SK-N-MC (cell line): ENCODE measurements around the gene NCSTN.

Source experiments
- DNase-seq: peaks from one replicate; pipeline ENCODE4 v3.0.0-alpha.2; 2011; ENCODE audit warnings: low read depth, low spot score
- H3K27ac ChIP-seq: fragments of 200-600 bp; sonication (generic); 2 replicates; pipeline ENCODE4 v1.5.1; 2016; ENCODE audit warnings: mixed run types
- H3K36me3 ChIP-seq: fragments of 200-600 bp; sonication (generic); 2 replicates; pipeline ENCODE4 v1.6.1; 2017; ENCODE audit warnings: antibody characterized with exemption, low read length, mixed read lengths; ENCODE audit not compliant: insufficient read depth
- H3K4me3 ChIP-seq: fragments of 200-600 bp; sonication (generic); 2 replicates; pipeline ENCODE4 v1.5.1; 2016
- H3K9ac ChIP-seq: fragments of 200-600 bp; sonication (generic); 2 replicates; pipeline ENCODE4 v1.8.0; 2017; ENCODE audit warnings: mixed run types, mixed read lengths; ENCODE audit not compliant: insufficient read length
- H3K9me3 ChIP-seq: fragments of 200-600 bp; sonication (generic); 2 replicates; pipeline ENCODE4 v1.6.1; 2017; ENCODE audit warnings: low read depth, mild to moderate bottlenecking, antibody characterized with exemption, low read length, moderate library complexity, mixed read lengths
- EZH2 ChIP-seq: fragments of 200-600 bp; sonication (generic); IDR thresholded peaks from one replicate; pipeline ENCODE4 v1.6.1; 2017; ENCODE audit warnings: antibody characterized with exemption
- FOXP2 ChIP-seq: optimal IDR thresholded peaks from 2 replicates; pipeline ENCODE3; 2011; ENCODE audit warnings: mild to moderate bottlenecking, moderate library complexity; ENCODE audit not compliant: insufficient read depth; ENCODE audit errors: extremely low read length, control extremely low read depth
- POLR2AphosphoS5 ChIP-seq: IDR thresholded peaks from 2 replicates; pipeline ENCODE4 v1.6.1; 2012; ENCODE audit warnings: mild to moderate bottlenecking, low read depth, low read length, borderline replicate concordance

Gene NCSTN

GRCh38 chr1:160344241-160344640, 1.1 kb downstream of the NCSTN start:
- Histone ChIP-seq H3K9me3 (no peaks in the 10 kb centered on the region), H3K27ac (no peak overlapping the region), H3K4me3 (peak overlapping the region; percentile 99), H3K36me3 (peaks cover 29% of the 10 kb centered on the region), H3K9ac (peak overlapping the region; percentile 98)
- DNase-seq = no peak
- TF ChIP-seq FOXP2 = no peak

GRCh38 chr1:160344936-160345335, 1.8 kb downstream of the NCSTN start:
- TF ChIP-seq EZH2 = no peak
- no peak for TF ChIP-seq POLR2AphosphoS5
- no peak for TF ChIP-seq FOXP2
- Histone ChIP-seq H3K9me3 (no peaks in the 10 kb centered on the region), H3K27ac (no peak overlapping the region), H3K9ac (no peak overlapping the region), H3K4me3 (no peak overlapping the region), H3K36me3 (peaks cover 29% of the 10 kb centered on the region)
- no peak for DNase-seq

- TF ChIP-seq POLR2AphosphoS5 (no peak), FOXP2 (no peak), EZH2 (no peak)
- H3K27ac ChIP-seq = no peak overlapping the region
- no peak overlapping the region for H3K4me3 ChIP-seq
- no peak overlapping the region for H3K9ac ChIP-seq
- peaks cover 34% of the 10 kb centered on the region; the same call in 1 of the 2 replicates for H3K36me3 ChIP-seq
- no peak for DNase-seq
- H3K9me3 ChIP-seq = no peaks in the 10 kb centered on the region
Observed at GRCh38 chr1:160346463-160346862, 3.3 kb downstream of the NCSTN start.

- peaks cover 39% of the 10 kb centered on the region; the same call in 1 of the 2 replicates for H3K36me3 ChIP-seq
- no peaks in the 10 kb centered on the region for H3K9me3 ChIP-seq
- no peak overlapping the region for H3K27ac ChIP-seq
- TF ChIP-seq POLR2AphosphoS5 (no peak), EZH2 (no peak), FOXP2 (no peak)
- H3K4me3 ChIP-seq = no peak overlapping the region
- H3K9ac ChIP-seq = no peak overlapping the region
- DNase-seq = no peak
Observed at GRCh38 chr1:160346958-160347357, 3.8 kb downstream of the NCSTN start.

- Histone ChIP-seq H3K9ac (no peak overlapping the region), H3K27ac (no peak overlapping the region), H3K36me3 (peaks cover 82% of the 10 kb centered on the region), H3K4me3 (no peak overlapping the region), H3K9me3 (no peaks in the 10 kb centered on the region)
- no peak for TF ChIP-seq POLR2AphosphoS5
- no peak for TF ChIP-seq EZH2
- no peak for TF ChIP-seq FOXP2
- no peak for DNase-seq
Observed at GRCh38 chr1:160351629-160352028, 8.4 kb downstream of the NCSTN start.

- Histone ChIP-seq H3K36me3 (peaks cover 89% of the 10 kb centered on the region), H3K4me3 (no peak overlapping the region), H3K27ac (no peak overlapping the region), H3K9ac (no peak overlapping the region), H3K9me3 (no peaks in the 10 kb centered on the region)
- no peak for DNase-seq
- TF ChIP-seq FOXP2 = no peak
- TF ChIP-seq POLR2AphosphoS5 = no peak
- no peak for TF ChIP-seq EZH2
Observed at GRCh38 chr1:160352555-160352954, 9.4 kb downstream of the NCSTN start.

GRCh38 chr1:160353223-160353622, 10.0 kb downstream of the NCSTN start:
- Histone ChIP-seq H3K9me3 (no peaks in the 10 kb centered on the region), H3K9ac (no peak overlapping the region), H3K4me3 (no peak overlapping the region), H3K36me3 (peaks cover 91% of the 10 kb centered on the region), H3K27ac (no peak overlapping the region)
- TF ChIP-seq FOXP2 = no peak
- TF ChIP-seq EZH2 = no peak
- TF ChIP-seq POLR2AphosphoS5 = no peak
- DNase-seq = no peak

- Histone ChIP-seq H3K27ac (no peak overlapping the region), H3K4me3 (no peak overlapping the region), H3K36me3 (peaks cover 81% of the 10 kb centered on the region), H3K9ac (no peak overlapping the region), H3K9me3 (no peaks in the 10 kb centered on the region)
- TF ChIP-seq EZH2 = no peak
- no peak for TF ChIP-seq FOXP2
- no peak for TF ChIP-seq POLR2AphosphoS5
- DNase-seq = no peak
Observed at GRCh38 chr1:160354388-160354985, 11.3 kb downstream of the NCSTN start.

GRCh38 chr1:160357286-160358002, 14.3 kb downstream of the NCSTN start:
- TF ChIP-seq POLR2AphosphoS5 (no peak), FOXP2 (no peak), EZH2 (no peak)

More at GRCh38 chr1:160357286-160358002, 14.3 kb downstream of the NCSTN start:
- no peak overlapping the region for H3K9ac ChIP-seq
- DNase-seq = no peak
- H3K4me3 ChIP-seq = no peak overlapping the region
- peaks cover 57% of the 10 kb centered on the region for H3K36me3 ChIP-seq
- no peaks in the 10 kb centered on the region for H3K9me3 ChIP-seq
- H3K27ac ChIP-seq = no peak overlapping the region
